ENCODE results near the gene RBM19. TPM values are rescaled to one million over a fixed set of nuclear protein-coding genes. Genes with fewer than 3 reads are reported as not detected.

RBM19 gene
- total RNA-seq, 2 donors from 2014 or later: 15.3 to 15.6 TPM

DNA sequence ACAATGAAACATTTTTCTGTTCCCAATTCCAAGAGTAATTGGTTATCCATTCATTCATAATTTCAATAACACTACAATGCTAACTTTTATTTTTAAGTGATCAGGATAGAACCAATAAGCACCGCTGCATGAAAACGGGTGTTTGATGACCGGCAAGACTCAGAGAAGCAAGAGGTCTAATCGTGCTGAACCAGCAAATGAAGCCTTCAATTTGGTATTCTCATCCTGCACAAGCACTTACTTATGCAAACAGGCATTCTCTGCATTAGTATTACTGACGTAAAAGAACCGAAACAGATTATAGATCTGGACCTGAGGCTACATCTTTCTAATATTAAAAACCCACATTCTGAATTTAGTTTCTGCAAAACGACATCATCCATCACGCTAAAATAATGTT, 67.7 kb downstream of the RBM19 start:
- H3K4me3 ChIP-seq: no peak overlapping the region
- TF ChIP-seq, protein P1, sequence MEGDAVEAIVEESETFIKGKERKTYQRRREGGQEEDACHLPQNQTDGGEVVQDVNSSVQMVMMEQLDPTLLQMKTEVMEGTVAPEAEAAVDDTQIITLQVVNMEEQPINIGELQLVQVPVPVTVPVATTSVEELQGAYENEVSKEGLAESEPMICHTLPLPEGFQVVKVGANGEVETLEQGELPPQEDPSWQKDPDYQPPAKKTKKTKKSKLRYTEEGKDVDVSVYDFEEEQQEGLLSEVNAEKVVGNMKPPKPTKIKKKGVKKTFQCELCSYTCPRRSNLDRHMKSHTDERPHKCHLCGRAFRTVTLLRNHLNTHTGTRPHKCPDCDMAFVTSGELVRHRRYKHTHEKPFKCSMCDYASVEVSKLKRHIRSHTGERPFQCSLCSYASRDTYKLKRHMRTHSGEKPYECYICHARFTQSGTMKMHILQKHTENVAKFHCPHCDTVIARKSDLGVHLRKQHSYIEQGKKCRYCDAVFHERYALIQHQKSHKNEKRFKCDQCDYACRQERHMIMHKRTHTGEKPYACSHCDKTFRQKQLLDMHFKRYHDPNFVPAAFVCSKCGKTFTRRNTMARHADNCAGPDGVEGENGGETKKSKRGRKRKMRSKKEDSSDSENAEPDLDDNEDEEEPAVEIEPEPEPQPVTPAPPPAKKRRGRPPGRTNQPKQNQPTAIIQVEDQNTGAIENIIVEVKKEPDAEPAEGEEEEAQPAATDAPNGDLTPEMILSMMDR (IDR thresholded peaks at IDR 0.05): no peak
- peaks cover 0 to 11% of the 10 kb centered on the region in 2 donors for H3K4me1 ChIP-seq
- no peaks in the 10 kb centered on the region for H3K9me3 ChIP-seq
- no peaks in the 10 kb centered on the region for H3K36me3 ChIP-seq
- no peak overlapping the region for H3K27ac ChIP-seq
- no peaks in the 10 kb centered on the region for H3K27me3 ChIP-seq
- DNase-seq (ENCODE audit: low spot score): no peak

DNA sequence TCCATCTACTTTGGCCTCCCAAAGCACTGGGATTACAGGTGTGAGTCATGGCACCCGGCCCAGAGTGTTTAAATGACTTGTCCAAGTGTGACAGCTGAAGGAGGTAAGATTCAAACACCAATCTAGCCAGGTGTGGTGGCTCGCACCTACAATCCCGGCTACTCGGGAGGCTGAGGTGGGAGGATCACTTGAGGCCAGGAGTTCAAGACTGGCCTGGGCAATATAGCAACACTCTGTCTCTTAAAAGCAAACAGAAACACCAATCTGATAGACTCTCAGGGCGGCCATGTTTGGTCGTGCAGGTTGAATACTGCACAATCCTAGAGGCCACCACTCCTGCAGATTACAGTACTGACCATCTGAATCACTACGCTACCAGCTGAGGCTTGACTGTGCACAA, 68.7 kb downstream of the RBM19 start:
- H3K27ac ChIP-seq: no peak overlapping the region
- no peaks in the 10 kb centered on the region for H3K9me3 ChIP-seq
- H3K4me1 ChIP-seq: peaks cover 0 to 11% of the 10 kb centered on the region in 2 donors
- TF ChIP-seq, protein P1 (IDR thresholded peaks at IDR 0.05): no peak
- H3K4me3 ChIP-seq: no peak overlapping the region
- H3K27me3 ChIP-seq: no peaks in the 10 kb centered on the region
- no peaks in the 10 kb centered on the region for H3K36me3 ChIP-seq
- DNase-seq (ENCODE audit: low spot score): no peak

GRCh38 chr12:113896841-113897240, 69.3 kb downstream of the RBM19 start:
- no peaks in the 10 kb centered on the region for H3K36me3 ChIP-seq
- no peak overlapping the region for H3K27ac ChIP-seq
- no peak overlapping the region for H3K4me3 ChIP-seq
- DNase-seq (ENCODE audit: low spot score): no peak
- H3K9me3 ChIP-seq: no peaks in the 10 kb centered on the region
- no peaks in the 10 kb centered on the region for H3K27me3 ChIP-seq
- H3K4me1 ChIP-seq: peaks cover 0 to 11% of the 10 kb centered on the region in 2 donors
- TF ChIP-seq, protein P1 (IDR thresholded peaks at IDR 0.05): no peak

- no peaks in the 10 kb centered on the region for H3K9me3 ChIP-seq
- no peak overlapping the region for H3K27ac ChIP-seq
- TF ChIP-seq, protein P1 (IDR thresholded peaks at IDR 0.05): no peak
- H3K36me3 ChIP-seq: no peaks in the 10 kb centered on the region
- no peaks in the 10 kb centered on the region for H3K27me3 ChIP-seq
- H3K4me1 ChIP-seq: peaks cover 0 to 10% of the 10 kb centered on the region in 2 donors
- no peak overlapping the region for H3K4me3 ChIP-seq
- DNase-seq (ENCODE audit: low spot score): no peak
These were observed 69.9 kb downstream of the RBM19 start for GRCh38 chr12:113896194-113896593.

DNA sequence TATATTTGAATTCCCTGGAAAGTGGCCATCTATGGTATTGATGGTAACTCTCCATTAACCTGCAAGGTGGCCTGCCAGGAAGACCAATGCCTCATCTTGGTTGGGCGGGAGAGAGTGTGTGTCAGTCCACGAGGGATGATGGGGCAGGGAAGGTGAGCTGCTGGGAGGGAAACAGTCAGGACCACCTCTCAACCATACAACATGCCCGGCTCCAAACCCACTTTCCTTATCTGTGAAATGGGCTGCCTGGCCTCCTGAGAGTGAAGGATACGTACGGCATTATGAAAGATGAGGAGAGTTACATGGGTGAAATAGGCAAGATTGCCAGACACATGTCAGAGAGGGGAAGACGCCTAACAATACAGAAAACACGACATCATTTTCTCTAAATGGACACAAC, 70.9 kb downstream of the RBM19 start:
- TF ChIP-seq, protein P1 (IDR thresholded peaks at IDR 0.05): no peak
- no peaks in the 10 kb centered on the region for H3K27me3 ChIP-seq
- no peaks in the 10 kb centered on the region for H3K36me3 ChIP-seq
- no peak overlapping the region for H3K27ac ChIP-seq
- no peaks in the 10 kb centered on the region for H3K9me3 ChIP-seq
- H3K4me1 ChIP-seq: no peaks in the 10 kb centered on the region
- DNase-seq (ENCODE audit: low spot score): no peak
- H3K4me3 ChIP-seq: no peak overlapping the region

- Histone ChIP-seq H3K9me3 (no peaks in the 10 kb centered on the region), H3K27ac (no peak overlapping the region), H3K4me3 (no peak overlapping the region), H3K36me3 (no peaks in the 10 kb centered on the region), H3K27me3 (no peaks in the 10 kb centered on the region), H3K4me1 (no peaks in the 10 kb centered on the region)
- no peak for DNase-seq (ENCODE audit: low spot score)
- TF ChIP-seq, protein P1 (IDR thresholded peaks at IDR 0.05): no peak
These were observed 71.4 kb downstream of the RBM19 start for GRCh38 chr12:113894697-113895096.

Data from right atrium auricular region (tissue), 2 donors.